Measurements from ENCODE around the gene GATA3.

DNA sequence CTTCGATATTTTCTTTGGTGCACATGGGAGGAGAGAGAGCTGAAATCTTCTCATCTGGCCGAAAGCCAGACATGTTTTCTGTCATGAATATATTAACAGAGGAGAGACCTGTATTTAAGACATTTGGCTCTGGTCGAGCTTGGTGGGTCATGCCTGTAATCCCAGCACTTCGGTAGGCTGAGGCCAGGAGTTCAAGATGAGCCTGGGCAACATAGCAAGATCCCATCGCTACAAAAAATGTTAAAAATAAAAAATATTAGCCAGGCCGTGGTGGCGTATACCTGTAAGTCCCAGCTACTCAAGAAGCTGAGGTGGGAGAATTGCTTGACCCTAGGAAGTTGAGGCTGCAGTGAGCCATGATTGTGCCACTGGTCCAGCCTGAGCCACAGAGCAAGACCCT lies 21.9 kb upstream of the GATA3 start:
- TF ChIP-seq, protein P1, sequence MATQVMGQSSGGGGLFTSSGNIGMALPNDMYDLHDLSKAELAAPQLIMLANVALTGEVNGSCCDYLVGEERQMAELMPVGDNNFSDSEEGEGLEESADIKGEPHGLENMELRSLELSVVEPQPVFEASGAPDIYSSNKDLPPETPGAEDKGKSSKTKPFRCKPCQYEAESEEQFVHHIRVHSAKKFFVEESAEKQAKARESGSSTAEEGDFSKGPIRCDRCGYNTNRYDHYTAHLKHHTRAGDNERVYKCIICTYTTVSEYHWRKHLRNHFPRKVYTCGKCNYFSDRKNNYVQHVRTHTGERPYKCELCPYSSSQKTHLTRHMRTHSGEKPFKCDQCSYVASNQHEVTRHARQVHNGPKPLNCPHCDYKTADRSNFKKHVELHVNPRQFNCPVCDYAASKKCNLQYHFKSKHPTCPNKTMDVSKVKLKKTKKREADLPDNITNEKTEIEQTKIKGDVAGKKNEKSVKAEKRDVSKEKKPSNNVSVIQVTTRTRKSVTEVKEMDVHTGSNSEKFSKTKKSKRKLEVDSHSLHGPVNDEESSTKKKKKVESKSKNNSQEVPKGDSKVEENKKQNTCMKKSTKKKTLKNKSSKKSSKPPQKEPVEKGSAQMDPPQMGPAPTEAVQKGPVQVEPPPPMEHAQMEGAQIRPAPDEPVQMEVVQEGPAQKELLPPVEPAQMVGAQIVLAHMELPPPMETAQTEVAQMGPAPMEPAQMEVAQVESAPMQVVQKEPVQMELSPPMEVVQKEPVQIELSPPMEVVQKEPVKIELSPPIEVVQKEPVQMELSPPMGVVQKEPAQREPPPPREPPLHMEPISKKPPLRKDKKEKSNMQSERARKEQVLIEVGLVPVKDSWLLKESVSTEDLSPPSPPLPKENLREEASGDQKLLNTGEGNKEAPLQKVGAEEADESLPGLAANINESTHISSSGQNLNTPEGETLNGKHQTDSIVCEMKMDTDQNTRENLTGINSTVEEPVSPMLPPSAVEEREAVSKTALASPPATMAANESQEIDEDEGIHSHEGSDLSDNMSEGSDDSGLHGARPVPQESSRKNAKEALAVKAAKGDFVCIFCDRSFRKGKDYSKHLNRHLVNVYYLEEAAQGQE (IDR thresholded peaks at IDR 0.05; ENCODE audit: insufficient read depth in 1 of 2, low read depth in 2 of 2, low read length in 1 of 2), result no peak
- TF ChIP-seq, protein P2, sequence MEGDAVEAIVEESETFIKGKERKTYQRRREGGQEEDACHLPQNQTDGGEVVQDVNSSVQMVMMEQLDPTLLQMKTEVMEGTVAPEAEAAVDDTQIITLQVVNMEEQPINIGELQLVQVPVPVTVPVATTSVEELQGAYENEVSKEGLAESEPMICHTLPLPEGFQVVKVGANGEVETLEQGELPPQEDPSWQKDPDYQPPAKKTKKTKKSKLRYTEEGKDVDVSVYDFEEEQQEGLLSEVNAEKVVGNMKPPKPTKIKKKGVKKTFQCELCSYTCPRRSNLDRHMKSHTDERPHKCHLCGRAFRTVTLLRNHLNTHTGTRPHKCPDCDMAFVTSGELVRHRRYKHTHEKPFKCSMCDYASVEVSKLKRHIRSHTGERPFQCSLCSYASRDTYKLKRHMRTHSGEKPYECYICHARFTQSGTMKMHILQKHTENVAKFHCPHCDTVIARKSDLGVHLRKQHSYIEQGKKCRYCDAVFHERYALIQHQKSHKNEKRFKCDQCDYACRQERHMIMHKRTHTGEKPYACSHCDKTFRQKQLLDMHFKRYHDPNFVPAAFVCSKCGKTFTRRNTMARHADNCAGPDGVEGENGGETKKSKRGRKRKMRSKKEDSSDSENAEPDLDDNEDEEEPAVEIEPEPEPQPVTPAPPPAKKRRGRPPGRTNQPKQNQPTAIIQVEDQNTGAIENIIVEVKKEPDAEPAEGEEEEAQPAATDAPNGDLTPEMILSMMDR (IDR thresholded peaks at IDR 0.05), result no peak
- TF ChIP-seq POLR2AphosphoS5 (IDR thresholded peaks at IDR 0.05; ENCODE audit: low read depth, low read length), result no peak
- no peak for TF ChIP-seq SIN3A (IDR thresholded peaks at IDR 0.05; ENCODE audit: borderline replicate concordance, insufficient read depth, low read depth, low read length)
- TF ChIP-seq TCF7L2 (IDR thresholded peaks at IDR 0.05; ENCODE audit: low read depth, low read length), result no peak
